Loucy (cell line): ENCODE data around the gene MPC1L.

Source experiments
- H2AFZ ChIP-seq: fragments of 200-600 bp; sonication (generic); 2 replicates; pipeline ENCODE4 v1.6.0; 2016; ENCODE audit warnings: antibody characterized with exemption, mild to moderate bottlenecking, low read length, moderate library complexity
- H3F3A ChIP-seq: fragments of 200-600 bp; 2 replicates; pipeline ENCODE4 v1.6.0; 2016; ENCODE audit warnings: antibody characterized with exemption, low read depth, mild to moderate bottlenecking
- H3K27me3 ChIP-seq: fragments of 200-600 bp; sonication (generic); 2 replicates; pipeline ENCODE4 v1.6.1; 2014; ENCODE audit warnings: low read length, mild to moderate bottlenecking; ENCODE audit not compliant: insufficient read depth, poor library complexity, severe bottlenecking
- H3K36me3 ChIP-seq: fragments of 200-600 bp; sonication (generic); 2 replicates; pipeline ENCODE4 v1.6.1; 2016; ENCODE audit warnings: low read length; ENCODE audit not compliant: insufficient read depth
- H3K4me1 ChIP-seq: fragments of 200-600 bp; sonication (generic); 2 replicates; pipeline ENCODE4 v1.5.1; 2014; ENCODE audit warnings: low read length, mild to moderate bottlenecking; ENCODE audit not compliant: insufficient read depth, poor library complexity, severe bottlenecking
- H3K4me2 ChIP-seq: fragments of 200-600 bp; sonication (generic); 2 replicates; pipeline ENCODE4 v1.6.0; 2014; ENCODE audit warnings: antibody characterized with exemption, low read length, low read depth, mild to moderate bottlenecking; ENCODE audit not compliant: poor library complexity, severe bottlenecking
- H3K4me3 ChIP-seq: fragments of 200-600 bp; sonication (generic); 2 replicates; pipeline ENCODE4 v1.5.1; 2014; ENCODE audit warnings: low read length, mild to moderate bottlenecking, mixed read lengths; ENCODE audit not compliant: poor library complexity, severe bottlenecking
- H3K79me2 ChIP-seq: fragments of 200-600 bp; sonication (generic); 2 replicates; pipeline ENCODE4 v1.6.1; 2014; ENCODE audit warnings: low read length; ENCODE audit not compliant: insufficient read depth
- H3K9ac ChIP-seq: fragments of 200-600 bp; sonication (generic); 2 replicates; pipeline ENCODE4 v1.6.0; 2014; ENCODE audit warnings: mild to moderate bottlenecking, low read depth, low read length, moderate library complexity; ENCODE audit not compliant: poor library complexity, severe bottlenecking
- H3K9me2 ChIP-seq: fragments of 200-600 bp; sonication (generic); replicated peaks from 2 replicates; pipeline ENCODE4 v1.6.1; 2016; ENCODE audit warnings: low read depth, low read length, mixed read lengths
- H3K9me3 ChIP-seq: fragments of 200-600 bp; sonication (generic); 2 replicates; pipeline ENCODE4 v1.6.1; 2014; ENCODE audit warnings: mild to moderate bottlenecking, antibody characterized with exemption, low read length, low read depth; ENCODE audit not compliant: insufficient read depth
- H4K20me1 ChIP-seq: fragments of 200-600 bp; sonication (generic); 2 replicates; pipeline ENCODE4 v1.6.0; 2014; ENCODE audit warnings: antibody characterized with exemption, low read length, mild to moderate bottlenecking; ENCODE audit not compliant: insufficient read depth, poor library complexity, severe bottlenecking
- EZH2phosphoT487 ChIP-seq: fragments of 200-600 bp; IDR thresholded peaks from 2 replicates; pipeline ENCODE4 v1.6.1; 2018; ENCODE audit warnings: antibody characterized with exemption, mild to moderate bottlenecking, moderate library complexity, borderline replicate concordance
- TF ChIP-seq, protein P1 (sequence below): fragments of 200-600 bp; sonication (generic); conservative IDR thresholded peaks from 2 replicates; pipeline ENCODE4 v1.5.1; 2014; ENCODE audit warnings: mild to moderate bottlenecking, antibody characterized with exemption, low read length

The MPC1L gene

DNA sequence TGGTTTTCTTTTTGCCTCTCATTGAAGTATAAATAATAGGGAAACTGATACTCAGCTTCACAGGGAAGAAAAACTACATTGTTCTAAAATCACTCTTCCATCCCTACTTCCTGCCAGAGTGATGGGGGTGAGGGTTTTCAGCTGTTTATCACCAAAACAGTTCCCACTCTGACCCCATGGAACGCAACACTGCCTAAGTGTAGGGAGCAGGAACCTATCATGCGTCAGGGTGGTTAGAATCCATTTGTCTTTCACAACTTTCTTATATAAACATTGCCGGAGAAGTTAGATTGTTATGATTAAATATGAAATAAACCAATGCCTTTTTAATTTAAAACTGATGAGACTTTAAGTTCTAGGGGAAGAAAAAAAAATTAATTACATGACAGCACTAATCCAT lies 15.8 kb upstream of the MPC1L start:
- no peaks in the 10 kb centered on the region for H4K20me1 ChIP-seq
- H3K27me3 ChIP-seq: no peaks in the 10 kb centered on the region
- peaks cover 6% of the 10 kb centered on the region; the same call in 1 of the 2 replicates for H3K36me3 ChIP-seq
- no peak overlapping the region for H3K4me3 ChIP-seq
- no peak overlapping the region for H2AFZ ChIP-seq
- no peak for TF ChIP-seq EZH2phosphoT487
- TF ChIP-seq, protein P1, sequence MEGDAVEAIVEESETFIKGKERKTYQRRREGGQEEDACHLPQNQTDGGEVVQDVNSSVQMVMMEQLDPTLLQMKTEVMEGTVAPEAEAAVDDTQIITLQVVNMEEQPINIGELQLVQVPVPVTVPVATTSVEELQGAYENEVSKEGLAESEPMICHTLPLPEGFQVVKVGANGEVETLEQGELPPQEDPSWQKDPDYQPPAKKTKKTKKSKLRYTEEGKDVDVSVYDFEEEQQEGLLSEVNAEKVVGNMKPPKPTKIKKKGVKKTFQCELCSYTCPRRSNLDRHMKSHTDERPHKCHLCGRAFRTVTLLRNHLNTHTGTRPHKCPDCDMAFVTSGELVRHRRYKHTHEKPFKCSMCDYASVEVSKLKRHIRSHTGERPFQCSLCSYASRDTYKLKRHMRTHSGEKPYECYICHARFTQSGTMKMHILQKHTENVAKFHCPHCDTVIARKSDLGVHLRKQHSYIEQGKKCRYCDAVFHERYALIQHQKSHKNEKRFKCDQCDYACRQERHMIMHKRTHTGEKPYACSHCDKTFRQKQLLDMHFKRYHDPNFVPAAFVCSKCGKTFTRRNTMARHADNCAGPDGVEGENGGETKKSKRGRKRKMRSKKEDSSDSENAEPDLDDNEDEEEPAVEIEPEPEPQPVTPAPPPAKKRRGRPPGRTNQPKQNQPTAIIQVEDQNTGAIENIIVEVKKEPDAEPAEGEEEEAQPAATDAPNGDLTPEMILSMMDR: no peak
- no peak overlapping the region for H3K9ac ChIP-seq
- H3K9me3 ChIP-seq: no peaks in the 10 kb centered on the region
- H3K79me2 ChIP-seq: no peaks in the 10 kb centered on the region
- no peak overlapping the region for H3K4me2 ChIP-seq
- no peaks in the 10 kb centered on the region for H3F3A ChIP-seq
- no peaks in the 10 kb centered on the region for H3K9me2 ChIP-seq
- no peaks in the 10 kb centered on the region for H3K4me1 ChIP-seq

DNA sequence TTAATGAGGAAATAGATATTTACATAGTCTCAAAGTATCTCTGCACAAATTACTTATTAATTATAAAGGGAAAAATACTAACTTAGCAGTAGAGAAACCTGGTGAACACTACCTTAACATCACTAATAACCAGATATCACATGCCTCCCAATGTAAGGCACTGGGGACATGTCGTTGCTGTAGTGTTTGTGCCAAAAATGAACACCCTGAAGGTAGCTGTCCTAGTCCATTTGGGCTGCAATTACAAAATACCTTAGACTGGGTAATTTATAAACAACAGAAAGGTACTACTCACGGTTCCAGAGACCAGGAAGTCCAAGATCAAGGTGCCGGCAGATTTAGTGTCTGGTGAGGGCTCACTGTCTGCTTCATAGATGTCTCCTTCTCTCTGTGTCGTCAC lies 10.7 kb upstream of the MPC1L start:
- Histone ChIP-seq H2AFZ (no peak overlapping the region), H3K9me2 (no peaks in the 10 kb centered on the region), H3K4me1 (no peaks in the 10 kb centered on the region), H3F3A (no peaks in the 10 kb centered on the region), H3K36me3 (no peaks in the 10 kb centered on the region), H3K79me2 (no peaks in the 10 kb centered on the region), H3K27me3 (no peaks in the 10 kb centered on the region), H3K4me2 (no peak overlapping the region), H3K9ac (no peak overlapping the region), H3K9me3 (no peaks in the 10 kb centered on the region), H4K20me1 (no peaks in the 10 kb centered on the region), H3K4me3 (no peak overlapping the region)
- no peak for TF ChIP-seq EZH2phosphoT487
- TF ChIP-seq, protein P1: no peak

DNA sequence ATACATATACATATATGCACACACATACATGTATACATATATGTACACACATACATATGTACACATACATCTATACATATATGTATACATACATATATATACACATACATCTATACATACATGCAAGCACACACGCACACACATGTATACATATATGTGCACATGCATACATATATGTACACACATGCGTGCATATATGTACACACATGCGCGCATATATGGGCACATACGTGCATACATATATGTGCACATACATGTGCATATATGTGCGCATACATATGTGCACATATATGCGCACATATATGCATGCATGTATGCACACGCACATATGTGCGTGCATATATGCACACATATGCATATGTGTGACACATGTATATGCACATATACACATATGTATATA lies 7.3 kb upstream of the MPC1L start:
- Histone ChIP-seq H3K4me1 (no peaks in the 10 kb centered on the region), H3K36me3 (no peaks in the 10 kb centered on the region), H4K20me1 (no peaks in the 10 kb centered on the region), H3K9me3 (no peaks in the 10 kb centered on the region), H3K4me2 (no peak overlapping the region), H3K27me3 (no peaks in the 10 kb centered on the region), H3K4me3 (no peak overlapping the region), H3K9ac (no peak overlapping the region), H3F3A (no peaks in the 10 kb centered on the region), H3K9me2 (no peaks in the 10 kb centered on the region), H3K79me2 (no peaks in the 10 kb centered on the region), H2AFZ (no peak overlapping the region)
- TF ChIP-seq, protein P1: no peak
- TF ChIP-seq EZH2phosphoT487: no peak
